Stromal cell of bone marrow (primary cell): ENCODE results near the gene DNMT3A.

Experiments
- DNase-seq: peaks from one replicate; pipeline ENCODE4 v3.0.0-alpha.2; 2012; ENCODE audit warnings: low read depth

DNMT3A gene

GRCh38 chr2:25341753-25342371, at the start of gene DNMT3A:
Gene DNMT3A (minus strand): TSS chr2:25341925. CDS start chr2:25313984, 27,941 bp downstream.
- DNase-seq, result peak; percentile 43

GRCh38 chr2:25389161-25389560, 47.4 kb upstream of the DNMT3A start:
- no peak for DNase-seq

DNA sequence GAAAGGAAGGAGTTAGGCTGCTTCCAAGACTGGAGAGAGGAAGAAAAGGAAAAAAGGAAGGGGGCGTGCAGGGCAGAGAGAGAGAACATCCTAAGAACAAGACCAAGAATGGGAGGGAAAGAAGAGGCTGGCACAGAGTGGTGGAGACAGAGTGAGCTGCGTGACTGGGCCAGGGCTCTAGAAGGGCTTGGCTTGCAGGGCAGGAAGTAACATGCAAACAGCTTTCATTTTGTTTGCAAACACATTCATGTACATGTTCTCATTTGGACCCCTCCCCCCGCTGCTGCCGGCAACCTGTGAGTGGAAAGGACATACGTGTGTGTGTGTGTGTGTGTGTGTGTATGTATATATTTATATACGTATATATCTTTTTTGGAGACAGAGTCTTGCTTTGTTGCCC, 46.8 kb upstream of the DNMT3A start:
- no peak for DNase-seq

DNA sequence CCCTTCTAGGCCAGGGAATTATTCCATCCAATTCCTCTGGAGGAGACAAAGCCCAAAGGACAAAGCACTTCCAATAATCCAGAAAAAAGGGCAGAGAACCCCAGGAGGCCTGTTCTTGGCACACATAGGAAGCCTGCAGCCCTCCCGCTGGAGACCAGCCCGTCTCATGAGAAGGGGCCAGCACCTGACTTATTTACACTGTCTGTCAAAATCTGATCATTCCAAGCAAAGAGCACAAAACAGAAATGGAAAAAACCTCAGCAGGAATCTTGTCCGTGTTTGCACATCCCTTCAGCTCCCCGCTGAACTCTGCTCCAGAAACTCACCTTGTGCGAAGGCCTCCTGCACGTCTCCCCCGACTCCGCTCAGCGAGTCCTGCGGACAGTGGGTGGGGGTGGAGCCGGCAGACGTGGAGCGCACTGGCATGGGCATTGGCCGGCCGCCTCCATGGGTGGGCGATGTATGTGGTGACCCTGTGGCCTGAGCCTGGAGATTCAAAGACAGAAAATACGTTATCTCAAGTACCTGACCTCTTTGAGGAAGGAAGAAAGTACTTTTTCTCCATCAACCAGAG, 46.2 kb upstream of the DNMT3A start:
- DNase-seq, result no peak

DNA sequence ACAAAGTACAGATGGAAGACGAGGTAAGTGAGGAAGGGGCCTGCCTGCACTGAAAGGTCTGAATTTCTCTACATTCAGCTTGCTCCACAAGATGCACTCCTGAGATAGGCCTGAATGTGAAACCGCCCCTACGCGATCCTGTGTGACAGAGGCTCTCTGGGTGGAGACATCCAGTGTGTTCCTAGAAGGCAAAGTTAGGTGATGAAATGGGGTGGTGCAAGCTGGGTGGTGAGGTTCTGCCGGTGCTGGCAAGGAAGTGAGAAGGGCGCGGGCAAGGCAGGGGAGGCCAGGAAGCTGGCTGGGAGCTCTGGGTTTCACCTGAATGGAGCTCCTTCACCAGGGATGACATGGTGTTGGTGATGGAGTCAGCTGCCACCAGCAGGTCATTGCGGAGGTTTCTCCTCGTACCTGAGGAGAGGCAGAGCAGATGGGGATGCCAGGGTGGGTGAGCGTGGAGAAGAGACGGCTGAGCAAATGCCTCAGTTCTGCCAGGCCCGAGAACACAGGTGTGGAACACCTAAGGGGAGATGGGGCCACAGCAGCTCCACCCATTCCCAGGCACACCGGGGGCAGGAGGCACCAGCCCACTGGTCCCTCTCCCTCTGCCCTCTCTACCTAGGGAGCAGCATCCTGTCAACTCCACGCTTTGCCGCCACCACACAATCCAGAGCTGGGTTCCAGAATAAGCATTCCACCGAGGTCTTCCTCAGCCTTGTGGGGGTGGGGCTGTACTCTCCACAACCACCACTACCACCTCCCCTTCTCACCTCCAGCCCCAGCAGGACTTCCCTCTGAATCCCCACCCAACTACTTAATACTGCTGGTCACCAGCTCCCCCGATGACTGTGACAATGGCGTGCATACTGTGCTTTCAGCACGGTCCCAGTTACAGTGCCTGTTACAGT, 45.5 kb upstream of the DNMT3A start:
- no peak for DNase-seq

GRCh38 chr2:25385910-25386309, 44.2 kb upstream of the DNMT3A start:
- DNase-seq, result no peak

DNA sequence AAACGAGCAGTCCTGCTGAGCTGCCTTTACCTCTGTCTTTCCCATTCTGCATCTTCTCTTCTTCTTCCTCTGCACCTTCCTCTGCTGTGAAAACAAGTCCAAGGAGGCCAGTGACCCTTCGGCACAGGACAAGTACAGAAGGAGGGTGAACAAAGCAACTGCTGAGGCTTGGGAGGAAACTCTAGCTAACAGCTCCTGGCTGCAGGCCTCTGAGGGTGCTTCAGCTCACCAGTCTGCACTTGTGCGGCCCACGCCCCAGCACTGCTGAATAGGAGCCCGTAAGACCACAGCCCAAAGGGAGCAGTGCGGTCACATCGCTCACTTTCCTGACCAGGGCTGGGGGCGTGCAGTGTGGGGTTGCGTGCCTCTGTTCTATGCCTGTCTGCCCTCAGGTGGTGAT, 42.1 kb upstream of the DNMT3A start:
- no peak for DNase-seq

GRCh38 chr2:25381502-25381901, 39.8 kb upstream of the DNMT3A start:
- no peak for DNase-seq

DNA sequence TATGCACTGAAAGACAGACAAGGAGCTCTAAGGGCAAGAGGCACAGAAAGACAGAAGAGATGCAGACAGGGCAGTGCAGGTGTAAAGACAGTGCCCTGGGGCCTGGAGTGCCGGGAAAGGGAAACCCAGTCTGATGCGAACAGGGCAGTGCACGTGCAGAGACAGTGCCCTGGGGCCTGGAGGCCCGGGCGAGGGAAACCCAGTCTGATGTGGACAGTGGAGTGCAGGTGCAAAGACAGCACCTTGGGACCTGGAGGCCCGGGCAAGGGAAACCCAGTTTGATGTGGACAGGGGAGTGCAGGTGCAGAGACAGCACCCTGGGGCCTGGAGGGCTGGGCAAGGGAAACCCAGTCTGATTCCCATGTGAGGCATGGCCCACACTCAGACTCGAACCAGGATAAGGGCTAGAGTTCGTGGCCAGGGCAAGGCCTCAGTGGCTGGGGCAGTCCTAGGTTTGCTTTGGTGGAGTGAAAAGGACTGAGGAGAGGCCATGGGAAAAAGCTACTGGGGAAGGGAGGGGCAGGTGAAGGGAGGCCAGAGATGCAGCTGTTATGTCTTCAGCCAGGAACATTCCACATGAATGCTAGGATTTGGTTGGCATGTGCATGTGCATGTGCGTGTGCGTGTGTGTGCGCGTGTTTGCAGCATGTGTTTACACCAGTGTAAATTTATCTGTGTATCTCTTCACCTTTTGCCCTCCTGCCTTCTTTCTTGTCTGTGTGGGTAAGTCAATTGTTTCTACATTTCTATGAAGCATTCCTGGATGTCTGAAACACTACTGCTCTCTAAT, 39.1 kb upstream of the DNMT3A start:
- DNase-seq, result no peak

- DNase-seq, result no peak
These were observed 38.3 kb upstream of the DNMT3A start for GRCh38 chr2:25380023-25380422.

- DNase-seq, result no peak
These were observed 37.8 kb upstream of the DNMT3A start for GRCh38 chr2:25379535-25379934.

GRCh38 chr2:25378731-25379490, 37.2 kb upstream of the DNMT3A start:
- DNase-seq, result no peak

- DNase-seq, result no peak
These were observed 36.2 kb upstream of the DNMT3A start for GRCh38 chr2:25377822-25378421.

GRCh38 chr2:25376750-25377621, 35.3 kb upstream of the DNMT3A start:
- peak; percentile 61 for DNase-seq

DNA sequence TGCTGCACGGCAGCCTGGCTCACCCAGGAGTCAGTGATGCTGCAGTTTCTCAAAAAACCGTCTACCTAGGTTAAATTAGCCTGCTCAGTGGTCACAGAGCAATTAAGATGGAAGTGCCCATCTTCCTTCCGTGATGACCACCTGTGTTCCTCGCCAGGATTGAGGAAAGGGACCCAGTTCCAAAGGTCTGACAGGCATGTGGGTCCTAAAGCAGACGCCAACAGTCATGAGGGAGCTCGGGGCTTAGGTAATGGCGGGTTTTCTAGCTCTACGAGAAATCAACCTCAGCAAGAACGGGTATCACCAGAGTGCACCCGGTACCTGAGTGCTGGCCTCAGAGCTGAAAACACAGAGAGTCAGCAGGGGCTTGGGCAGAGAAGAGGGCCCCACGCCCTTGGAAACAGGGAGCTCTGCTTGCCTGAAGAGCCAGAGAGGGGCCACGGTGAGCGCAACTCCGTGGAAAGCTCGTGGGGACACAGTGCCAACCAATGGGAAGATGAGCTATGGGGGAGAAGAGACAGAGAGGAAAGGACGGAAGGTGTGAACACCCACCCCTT, 34.3 kb upstream of the DNMT3A start:
- no peak for DNase-seq

GRCh38 chr2:25375371-25375988, 33.8 kb upstream of the DNMT3A start:
- DNase-seq, result no peak

GRCh38 chr2:25374827-25375226, 33.1 kb upstream of the DNMT3A start:
- no peak for DNase-seq

GRCh38 chr2:25374411-25374810, 32.7 kb upstream of the DNMT3A start:
- no peak for DNase-seq

DNA sequence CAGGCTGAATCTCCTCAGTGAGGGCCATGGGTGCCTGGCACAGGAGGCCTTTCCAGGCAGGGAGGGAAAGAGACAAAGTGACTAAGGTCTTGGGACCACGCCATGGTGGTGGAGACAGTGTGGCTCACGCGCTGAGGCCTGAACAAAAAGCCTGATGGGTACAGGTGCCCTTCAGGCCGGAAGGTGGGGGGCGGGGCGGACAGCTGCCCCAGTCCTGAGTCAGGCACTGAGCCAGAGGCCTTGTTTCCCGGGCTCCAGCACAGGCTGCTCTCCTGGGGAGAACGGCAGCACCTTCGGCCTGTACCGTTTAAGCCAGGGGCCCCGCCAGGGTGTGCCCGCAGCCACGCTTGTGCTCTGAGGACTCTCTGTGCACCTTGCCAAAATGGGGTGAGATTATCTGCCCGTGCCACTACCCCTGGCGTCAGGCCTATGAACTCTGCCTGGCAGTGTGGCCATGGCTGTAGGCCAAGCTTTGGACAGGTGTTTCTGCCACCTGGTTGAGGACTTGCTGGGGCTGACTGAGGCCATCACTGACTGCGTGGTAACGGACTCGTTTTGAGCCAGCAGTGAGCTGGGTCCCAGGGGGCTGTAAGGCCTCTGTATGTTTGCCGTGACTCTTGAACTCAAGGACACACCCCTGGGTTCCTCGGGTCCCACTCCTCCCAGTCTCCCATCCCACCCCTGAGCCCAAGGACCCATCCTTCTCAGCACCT, 31.7 kb upstream of the DNMT3A start:
- DNase-seq, result no peak
